SIG-M5 (cell line): ENCODE measurements around the gene OR1C1.
"Not testable (repeated sequence)": the region's sequence is repeated elsewhere in the genome, so short reads cannot be mapped to it uniquely, and the experiment has no call there.

Experiments used
- DNase-seq: peaks from one replicate; lab custom pipeline; 2025; lab: John Stamatoyannopoulos, UW

The OR1C1 gene, protein sequence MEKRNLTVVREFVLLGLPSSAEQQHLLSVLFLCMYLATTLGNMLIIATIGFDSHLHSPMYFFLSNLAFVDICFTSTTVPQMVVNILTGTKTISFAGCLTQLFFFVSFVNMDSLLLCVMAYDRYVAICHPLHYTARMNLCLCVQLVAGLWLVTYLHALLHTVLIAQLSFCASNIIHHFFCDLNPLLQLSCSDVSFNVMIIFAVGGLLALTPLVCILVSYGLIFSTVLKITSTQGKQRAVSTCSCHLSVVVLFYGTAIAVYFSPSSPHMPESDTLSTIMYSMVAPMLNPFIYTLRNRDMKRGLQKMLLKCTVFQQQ

DNA sequence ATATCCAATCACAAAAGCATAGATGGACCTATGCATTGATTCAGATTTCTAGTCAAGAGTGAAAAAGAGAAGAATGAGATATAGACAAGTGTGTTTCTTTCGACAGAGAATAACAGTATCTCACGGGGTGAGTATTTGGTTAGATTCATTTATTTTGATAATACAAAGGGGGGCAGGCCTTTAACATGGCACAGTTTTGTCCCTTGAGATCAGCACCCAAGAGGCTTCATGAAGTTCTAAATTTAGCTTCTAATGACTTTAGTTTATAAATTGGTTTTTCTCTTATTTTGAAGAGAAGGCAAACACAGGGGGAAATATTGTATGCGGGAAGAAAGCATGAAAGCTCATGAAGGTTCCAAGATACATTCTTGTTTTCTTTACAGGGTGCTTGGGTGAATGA, at the start of gene OR1C1:
TSS of gene OR1C1 (minus strand) at position 101 of the 400 bp plus-strand sequence. CDS start 2,150 bp downstream, outside the sequence.
- DNase-seq = no peak

DNA sequence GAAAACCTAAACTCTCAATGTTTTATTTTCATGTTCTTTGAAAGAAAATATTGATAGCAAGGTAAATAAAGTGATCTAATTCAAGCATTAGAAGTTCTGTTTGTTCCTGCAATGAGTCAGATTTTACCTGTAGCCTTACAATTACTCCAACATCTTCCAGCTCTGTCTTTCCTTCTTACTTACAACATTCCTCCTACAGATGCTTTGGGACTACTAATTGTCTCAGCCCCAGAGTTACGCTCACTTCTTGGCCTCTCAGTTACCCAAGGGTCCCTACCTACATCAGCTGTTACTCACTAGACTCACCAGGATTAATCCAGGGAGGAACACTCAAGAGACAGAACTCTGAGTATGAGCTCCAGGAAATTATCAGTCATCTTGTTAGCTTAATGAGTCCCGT, 37.2 kb upstream of the OR1C1 start:
- DNase-seq = no peak

DNA sequence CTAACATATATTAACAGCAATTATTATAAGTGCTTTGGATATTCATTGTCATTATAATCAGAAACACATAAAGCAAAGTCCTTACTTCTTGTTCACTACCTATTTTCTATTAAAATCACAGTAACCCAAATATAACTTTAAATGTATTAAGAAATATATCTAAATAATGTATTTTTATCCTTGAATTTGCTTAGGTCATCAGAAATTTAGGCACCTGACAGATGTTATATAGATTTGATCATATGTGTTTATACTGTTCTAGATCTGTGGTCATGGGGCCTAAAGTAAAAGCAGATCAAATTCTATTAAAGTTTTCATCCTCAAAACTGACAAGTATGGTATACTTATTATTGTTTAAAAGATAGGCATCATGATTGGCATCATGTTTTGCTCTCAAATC, 9.2 kb upstream of the OR1C1 start:
- no peak for DNase-seq

DNA sequence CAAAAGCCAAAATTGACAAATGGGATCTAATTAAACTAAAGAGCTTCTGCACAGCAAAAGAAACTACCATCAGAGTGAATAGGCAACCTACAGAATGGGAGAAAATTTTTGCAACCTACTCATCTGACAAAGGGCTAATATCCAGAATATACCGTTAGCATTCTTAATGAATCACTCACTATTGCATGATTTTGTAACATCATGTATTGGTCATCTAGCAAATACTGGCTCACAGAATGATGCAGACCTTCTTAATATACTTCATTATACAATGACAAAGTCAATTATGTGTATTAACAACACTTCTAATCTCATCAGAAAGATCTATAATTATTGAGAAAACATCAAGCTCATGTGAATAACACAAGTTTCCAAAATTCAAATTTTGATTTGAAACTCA, 6.0 kb downstream of the OR1C1 start:
- not testable (repeated sequence) for DNase-seq

DNA sequence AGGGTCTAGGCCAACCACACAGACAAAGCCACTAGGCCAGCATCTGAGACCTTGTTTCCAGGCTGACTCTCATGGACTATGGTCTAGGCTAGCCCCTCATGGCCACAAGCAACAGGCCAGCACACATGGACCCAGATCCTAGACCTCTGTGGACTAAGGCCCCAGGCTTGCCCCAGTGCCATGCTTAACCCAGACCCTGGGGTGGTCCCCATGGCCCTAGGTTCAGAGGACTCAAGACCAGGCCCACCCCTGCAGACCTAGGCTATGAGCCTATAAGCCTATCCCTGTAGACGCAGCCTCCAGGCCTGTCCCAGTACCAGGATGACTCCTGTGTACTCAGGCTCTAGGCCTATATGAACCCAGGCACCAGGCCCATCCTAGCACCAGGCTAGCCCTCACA, 10.5 kb downstream of the OR1C1 start:
- no peak for DNase-seq

DNA sequence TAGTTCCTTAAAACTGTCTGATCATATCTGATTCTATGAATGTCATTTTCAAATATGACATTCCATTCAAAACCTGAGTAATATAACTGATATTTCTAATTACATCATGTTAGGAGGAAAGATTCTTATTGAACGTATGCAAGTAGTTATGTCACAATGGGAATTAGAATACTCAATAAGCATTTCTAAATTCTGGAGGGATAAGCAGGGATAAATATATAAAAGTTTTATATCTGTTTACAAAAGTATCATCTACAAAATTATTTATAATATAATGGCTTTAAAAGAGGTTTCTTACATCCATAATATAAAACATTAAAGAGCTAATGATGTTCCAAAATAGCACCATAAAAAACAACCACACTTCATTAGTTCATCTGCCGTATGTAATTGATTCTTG, 12.3 kb downstream of the OR1C1 start, which contains the start of gene OR14A2:
TSS of gene OR14A2 (minus strand) at position 101 of the 400 bp plus-strand sequence.
- DNase-seq = no peak

DNA sequence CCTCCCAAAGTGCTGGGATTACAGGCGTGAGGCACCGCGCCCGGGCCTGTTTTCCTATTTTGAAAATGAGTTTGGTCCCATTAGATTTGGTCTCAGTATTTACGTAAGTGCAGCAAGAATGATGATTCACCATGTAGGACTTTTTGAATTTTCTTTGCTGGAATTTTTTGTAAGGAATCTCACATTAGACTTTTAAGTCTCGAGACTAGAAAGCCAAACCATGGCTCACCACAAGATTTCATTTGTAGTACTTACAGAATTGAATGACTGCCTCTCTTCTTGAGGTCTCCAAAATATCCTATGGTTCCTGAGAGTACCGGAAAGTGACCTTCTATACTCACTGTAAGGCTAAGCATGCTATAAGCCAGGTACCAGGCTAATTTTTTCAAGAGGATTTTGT, 12.7 kb downstream of the OR1C1 start:
- no peak for DNase-seq

DNA sequence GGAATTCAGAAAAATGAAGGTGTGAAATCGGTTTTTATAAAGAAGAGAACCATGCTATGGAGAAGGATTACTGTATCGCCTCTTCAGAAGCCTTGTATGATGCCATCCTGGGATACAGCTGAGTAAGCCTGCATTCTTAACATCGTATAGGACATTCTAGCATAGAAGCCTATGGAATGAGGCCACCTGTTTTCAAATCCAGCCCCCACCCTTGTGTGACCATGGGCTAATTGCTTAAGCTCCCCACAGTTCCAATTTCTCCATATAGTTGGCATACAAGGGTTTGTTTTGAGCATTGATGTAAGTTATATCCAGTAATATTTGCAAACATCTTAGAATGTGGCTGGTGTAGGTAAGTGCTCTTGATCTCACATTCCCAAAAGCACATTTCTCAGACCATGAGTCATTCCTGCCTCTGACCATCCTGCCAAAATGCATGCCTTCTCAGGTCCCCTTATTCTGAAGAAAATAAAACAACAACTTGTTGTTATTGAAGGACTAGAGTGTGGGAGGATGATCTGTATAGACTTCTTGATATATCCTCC, 13.9 kb downstream of the OR1C1 start:
- DNase-seq = no peak

DNA sequence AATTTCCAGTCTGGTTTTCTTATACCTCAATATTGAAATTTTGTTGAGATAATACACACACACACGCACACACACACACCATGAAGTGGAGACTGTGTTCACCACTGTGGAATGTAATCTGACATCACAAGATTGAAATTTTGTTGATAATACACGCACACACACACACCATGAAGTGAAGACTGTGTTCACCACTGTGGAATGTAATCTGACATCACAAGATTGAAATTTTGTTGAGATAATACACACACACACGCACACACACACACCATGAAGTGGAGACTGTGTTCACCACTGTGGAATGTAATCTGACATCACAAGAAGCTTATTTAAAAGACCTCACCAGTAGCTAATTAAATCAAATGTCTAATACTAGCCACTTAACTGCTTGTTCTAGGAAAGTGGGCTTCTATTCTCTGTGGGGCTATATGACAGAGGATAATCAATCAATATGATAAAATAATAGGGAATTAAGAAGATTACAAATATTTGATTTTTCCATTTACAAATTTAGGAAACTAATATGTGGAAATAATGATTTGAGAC, 18.1 kb downstream of the OR1C1 start:
- not testable (repeated sequence) for DNase-seq

DNA sequence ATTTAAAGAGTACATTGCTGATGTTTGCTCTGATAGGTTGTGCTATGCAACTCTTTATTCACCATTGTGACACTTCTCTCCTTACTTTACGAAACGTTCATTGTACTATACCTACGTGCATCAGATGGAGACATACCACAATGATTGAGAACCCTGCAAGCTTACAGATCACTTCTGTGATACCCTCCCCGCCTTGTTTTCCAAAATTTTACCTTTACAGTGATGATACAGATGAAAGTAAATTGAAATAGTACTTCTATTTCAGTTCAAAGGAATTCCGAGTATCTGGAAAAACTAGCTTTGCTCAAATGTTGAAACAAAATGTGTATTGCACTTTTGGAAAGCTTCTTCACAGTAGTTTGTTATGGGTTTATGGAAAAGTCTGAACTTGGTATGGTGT, 18.6 kb downstream of the OR1C1 start:
- DNase-seq = no peak

DNA sequence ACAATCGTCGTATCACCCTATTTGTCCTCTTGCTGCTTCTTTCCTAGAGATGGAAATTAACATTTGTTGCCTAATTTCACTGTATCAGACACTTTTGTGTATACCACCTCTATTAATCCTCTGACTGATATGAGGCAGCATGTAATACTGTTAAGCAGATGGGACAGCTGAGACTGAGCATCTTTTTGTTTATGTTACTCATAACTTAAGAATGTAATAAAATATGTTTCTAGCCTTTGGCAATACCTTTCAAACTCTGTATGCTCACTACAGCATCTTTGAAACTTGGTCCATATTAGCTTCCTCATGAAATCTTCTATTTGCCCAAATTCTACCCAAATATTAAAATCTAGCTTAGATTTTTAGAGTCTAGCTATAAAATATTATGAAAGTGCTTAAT, 19.6 kb downstream of the OR1C1 start:
- no peak for DNase-seq

DNA sequence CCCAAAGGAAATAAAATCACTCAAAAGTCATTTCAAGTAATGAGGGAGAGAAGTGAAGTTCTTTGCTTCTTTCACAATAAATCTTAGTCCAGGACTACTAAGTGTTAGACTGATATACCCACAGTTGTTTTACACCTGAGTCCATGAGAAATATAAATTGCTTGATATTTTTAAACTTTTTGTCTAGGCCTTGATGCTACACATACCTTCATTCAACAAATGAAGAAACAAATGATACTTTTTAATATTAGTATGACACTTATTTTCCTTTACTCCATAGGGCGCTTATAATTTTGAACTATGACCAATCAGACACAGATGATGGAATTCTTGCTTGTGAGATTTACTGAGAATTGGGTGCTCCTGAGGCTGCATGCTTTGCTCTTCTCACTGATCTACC, 22.0 kb downstream of the OR1C1 start, which contains the start of gene OR14K1:
TSS of gene OR14K1 (plus strand) at position 301 of the 400 bp plus-strand sequence. CDS start at position 301, 0 bp downstream.
- no peak for DNase-seq

DNA sequence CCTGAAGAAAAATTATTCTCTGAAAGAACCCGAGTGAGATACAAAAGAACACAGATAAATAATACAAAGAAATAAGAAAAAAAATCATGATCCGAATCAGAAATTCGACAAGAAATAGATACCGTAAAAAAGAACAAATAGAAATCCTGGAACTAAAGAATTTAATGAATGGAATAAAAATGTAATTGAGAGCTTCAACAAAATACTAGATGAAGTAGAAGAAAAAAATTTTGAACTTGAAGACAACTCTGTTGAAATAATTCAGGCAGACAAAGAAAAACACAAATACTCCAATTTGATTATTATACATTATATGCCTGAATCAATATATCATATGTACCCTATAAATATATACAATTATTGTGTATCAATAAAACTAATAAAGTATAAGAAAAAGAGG, 39.1 kb downstream of the OR1C1 start:
- no peak for DNase-seq

DNA sequence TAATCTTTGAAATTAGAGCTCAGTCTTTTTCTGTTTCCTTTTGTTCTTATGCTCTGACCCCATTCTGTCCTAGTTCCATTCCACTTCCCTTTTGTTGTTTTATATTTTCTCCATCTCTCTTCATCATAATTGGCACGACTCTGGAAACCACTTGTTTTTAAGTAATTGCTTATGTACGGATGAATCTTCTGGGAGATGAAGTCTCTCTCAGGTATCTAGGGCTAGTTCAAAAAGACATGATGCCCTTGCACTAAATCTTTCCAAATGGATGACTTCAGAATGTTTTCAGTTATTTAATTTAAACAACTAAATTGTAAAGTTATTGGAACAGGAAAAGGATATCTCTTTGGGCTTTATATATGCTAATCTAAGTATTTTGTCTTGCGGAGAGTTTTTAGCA, 43.8 kb downstream of the OR1C1 start, which contains the start of gene OR6F1:
TSS of gene OR6F1 (minus strand) at position 101 of the 400 bp plus-strand sequence. CDS start 3,891 bp downstream, outside the sequence.
- no peak for DNase-seq

DNA sequence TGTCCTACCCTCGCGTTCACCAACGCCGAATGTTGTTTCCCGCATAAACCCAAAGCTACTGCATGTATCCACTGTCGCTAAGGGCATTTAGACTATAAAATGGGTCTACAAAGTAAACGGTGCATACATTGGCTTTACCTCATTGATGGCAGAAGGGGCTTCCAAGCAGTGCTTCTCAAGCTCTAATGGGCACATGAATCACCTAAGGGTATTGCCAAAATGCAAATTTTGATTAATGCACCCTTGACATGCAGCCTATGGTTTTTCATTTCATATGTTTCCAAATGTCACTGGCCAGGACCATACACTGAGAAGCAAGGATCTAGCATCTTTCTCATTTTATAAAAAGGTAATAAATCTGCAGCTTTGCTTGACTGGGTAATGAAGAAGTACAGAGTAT, 46.6 kb downstream of the OR1C1 start:
- DNase-seq = no peak

DNA sequence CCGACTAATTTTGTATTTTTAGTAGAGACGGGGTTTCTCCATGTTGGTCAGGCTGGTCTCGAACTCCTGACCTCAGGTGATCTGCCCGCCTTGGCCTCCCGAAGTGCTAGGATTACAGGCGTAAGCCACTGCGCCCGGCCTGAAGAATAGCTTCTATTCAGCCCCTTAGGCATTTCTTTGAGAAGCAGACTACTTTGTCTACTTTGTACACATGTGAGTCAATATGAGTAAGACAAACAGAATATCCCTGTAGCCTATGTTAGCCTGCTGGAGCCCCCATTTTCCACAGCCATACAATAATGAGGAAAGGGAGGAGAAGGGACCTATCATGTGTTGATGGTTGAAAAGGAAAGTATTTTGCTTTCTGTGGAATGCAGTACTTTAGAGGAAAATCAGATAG, 49.7 kb downstream of the OR1C1 start:
- DNase-seq = not testable (repeated sequence)
